HG03135 (cell line): Measurements from ENCODE around the gene CAMTA1.

Experiments used
- ATAC-seq: cut with Tn5 transposase; IDR thresholded peaks from one replicate; pipeline ENCODE4 v1.9.1; 2021; ENCODE audit warnings: mild to moderate bottlenecking, moderate library complexity; ENCODE audit not compliant: unreplicated experiment

CAMTA1 gene

GRCh38 chr1:6923012-6923411, 137.8 kb downstream of the CAMTA1 start:
- no peak for ATAC-seq

- no peak for ATAC-seq
Measured at GRCh38 chr1:6923416-6923815, 138.2 kb downstream of the CAMTA1 start.

- ATAC-seq, result no peak
Measured at GRCh38 chr1:6923955-6924881, 139.0 kb downstream of the CAMTA1 start.

- ATAC-seq, result no peak
Measured at GRCh38 chr1:6924891-6925290, 139.6 kb downstream of the CAMTA1 start.

GRCh38 chr1:6927626-6928025, 142.4 kb downstream of the CAMTA1 start:
- ATAC-seq, result no peak

- ATAC-seq, result no peak
Measured at GRCh38 chr1:6928106-6928885, 143.0 kb downstream of the CAMTA1 start.

- no peak for ATAC-seq
Measured at GRCh38 chr1:6930732-6931300, 145.6 kb downstream of the CAMTA1 start.

GRCh38 chr1:6935361-6935883, 150.2 kb downstream of the CAMTA1 start:
- no peak for ATAC-seq

- no peak for ATAC-seq
Measured at GRCh38 chr1:6935911-6936690, 150.8 kb downstream of the CAMTA1 start.

GRCh38 chr1:6937048-6937447, 151.8 kb downstream of the CAMTA1 start:
- ATAC-seq, result no peak

- ATAC-seq, result no peak
Measured at GRCh38 chr1:6939363-6939762, 154.1 kb downstream of the CAMTA1 start.

GRCh38 chr1:6941786-6942185, 156.5 kb downstream of the CAMTA1 start:
- ATAC-seq, result no peak

GRCh38 chr1:6942990-6943389, 157.7 kb downstream of the CAMTA1 start:
- no peak for ATAC-seq

- no peak for ATAC-seq
Measured at GRCh38 chr1:6944434-6944833, 159.2 kb downstream of the CAMTA1 start.

GRCh38 chr1:6947952-6948351, 162.7 kb downstream of the CAMTA1 start:
- ATAC-seq, result no peak

- ATAC-seq, result no peak
Measured at GRCh38 chr1:6948416-6948815, 163.2 kb downstream of the CAMTA1 start.

- ATAC-seq, result no peak
Measured at GRCh38 chr1:6948861-6949260, 163.6 kb downstream of the CAMTA1 start.

- ATAC-seq, result no peak
Measured at GRCh38 chr1:6950001-6950765, 164.9 kb downstream of the CAMTA1 start.

GRCh38 chr1:6951536-6951935, 166.3 kb downstream of the CAMTA1 start:
- no peak for ATAC-seq

GRCh38 chr1:6953216-6953615, 168.0 kb downstream of the CAMTA1 start:
- ATAC-seq, result no peak
